COLO668 (cell line): ENCODE measurements around the gene MRPS12.
A peak's percentile ranks its signal among the peaks of the same experiment; 100 is the strongest.
"Not testable (repeated sequence)": the region's sequence is repeated elsewhere in the genome, so short reads cannot be mapped to it uniquely, and the experiment has no call there.

Experiments used
- DNase-seq: peaks from one replicate; lab custom pipeline; 2025; ENCODE audit not compliant: unreplicated experiment; lab: John Stamatoyannopoulos, UW

MRPS12 gene

DNA sequence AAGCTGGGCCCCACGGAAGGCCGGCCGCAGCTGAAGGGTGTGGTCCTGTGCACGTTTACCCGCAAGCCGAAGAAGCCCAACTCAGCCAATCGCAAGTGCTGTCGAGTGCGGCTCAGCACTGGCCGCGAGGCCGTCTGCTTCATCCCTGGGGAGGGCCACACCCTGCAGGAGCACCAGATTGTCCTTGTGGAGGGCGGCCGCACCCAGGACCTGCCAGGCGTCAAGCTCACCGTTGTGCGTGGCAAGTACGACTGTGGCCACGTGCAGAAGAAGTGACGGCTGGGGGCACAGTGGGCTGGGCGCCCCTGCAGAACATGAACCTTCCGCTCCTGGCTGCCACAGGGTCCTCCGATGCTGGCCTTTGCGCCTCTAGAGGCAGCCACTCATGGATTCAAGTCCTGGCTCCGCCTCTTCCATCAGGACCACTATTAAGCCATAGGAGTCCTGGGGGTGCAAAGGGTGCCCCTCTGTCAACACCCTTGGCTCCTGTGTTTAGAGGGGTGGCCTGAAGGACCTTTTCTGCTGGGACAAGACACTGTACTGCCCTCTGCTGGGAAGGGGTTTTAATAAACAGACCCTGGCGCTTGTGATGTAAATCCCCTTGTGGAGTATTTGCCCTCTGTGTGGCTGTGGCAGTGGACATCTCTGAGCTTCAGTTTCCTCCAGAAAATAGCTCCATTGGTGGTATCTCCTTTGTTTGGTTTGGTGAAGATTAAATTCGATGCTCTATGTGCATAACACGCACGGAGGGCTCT is 1.9 kb downstream of the MRPS12 start:
- DNase-seq = no peak

DNA sequence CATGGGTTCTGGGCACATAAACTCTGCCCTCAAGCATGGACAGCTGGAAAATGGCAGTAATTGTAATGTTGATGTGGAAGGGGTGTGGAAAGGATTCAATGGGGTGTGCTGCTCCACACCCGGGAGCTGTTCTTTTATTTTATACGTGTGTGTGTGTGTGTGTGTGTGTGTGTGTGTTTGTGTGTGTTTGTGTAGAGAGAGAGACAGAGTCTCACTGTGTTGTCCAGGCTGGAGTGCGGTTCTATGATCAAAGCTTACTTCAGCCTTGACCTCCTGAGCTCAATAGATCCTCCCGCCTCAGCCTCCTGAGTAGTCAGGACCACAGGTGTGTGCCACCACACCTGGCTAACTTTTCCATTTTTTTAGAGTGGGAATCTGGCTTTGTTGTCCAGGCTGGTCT is 2.8 kb downstream of the MRPS12 start:
- no peak for DNase-seq

DNA sequence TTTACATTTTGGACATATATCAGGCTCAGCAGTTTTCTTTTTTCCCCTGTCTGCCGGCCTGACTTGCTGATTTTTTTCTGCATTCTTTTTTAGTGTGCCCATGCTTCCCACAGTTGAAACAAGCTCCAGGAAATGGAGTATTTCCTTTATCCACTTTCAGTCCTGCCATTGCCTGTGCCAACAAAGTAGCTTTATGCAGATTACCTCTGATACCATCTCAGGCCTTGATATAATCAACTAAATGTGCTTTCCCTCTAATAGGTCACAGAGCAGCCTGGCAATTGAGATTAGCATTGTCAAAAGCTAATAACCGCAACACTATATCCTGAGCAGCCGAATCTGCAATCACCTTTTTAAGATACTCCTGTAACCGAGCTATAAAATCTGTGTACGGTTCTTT is 9.2 kb downstream of the MRPS12 start:
- no peak for DNase-seq

DNA sequence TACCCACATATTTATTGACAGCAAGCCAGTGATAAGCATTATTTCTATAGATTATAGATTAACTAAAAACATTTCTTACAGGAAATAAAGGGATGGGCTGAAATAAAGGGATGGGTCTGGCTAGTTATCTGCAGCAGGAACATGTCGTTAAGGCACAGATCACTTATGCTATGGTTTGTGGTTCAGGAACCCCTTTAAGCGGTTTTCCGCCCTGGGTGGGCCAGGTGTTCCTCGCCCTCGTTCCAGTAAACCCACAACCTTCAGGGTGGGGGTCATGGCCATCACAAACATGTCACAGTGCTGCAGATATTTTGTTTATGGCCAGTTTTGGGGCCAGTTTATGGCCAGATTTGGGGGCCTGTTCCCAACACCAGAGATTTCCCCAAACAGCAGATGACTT is 10.7 kb downstream of the MRPS12 start:
- not testable (repeated sequence) for DNase-seq

DNA sequence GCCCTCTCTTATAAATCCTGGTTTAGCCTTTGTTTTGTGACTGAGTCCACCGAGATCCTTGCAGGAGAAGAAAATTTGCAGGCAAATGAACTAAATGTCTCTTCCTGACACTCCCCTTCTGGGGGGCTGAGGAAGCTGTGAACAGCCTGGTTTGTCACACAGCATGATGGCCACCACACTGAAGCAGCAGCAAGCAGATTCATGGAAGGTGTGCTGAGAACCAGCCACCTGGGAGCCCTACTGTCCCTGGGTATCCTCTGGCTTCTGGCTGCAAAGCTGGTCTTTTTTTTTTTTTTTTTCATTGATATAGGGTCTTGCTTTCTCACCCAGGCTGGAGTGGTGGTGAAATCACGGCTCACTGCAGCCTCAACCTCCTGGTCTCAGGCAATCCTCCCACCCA is 11.2 kb downstream of the MRPS12 start:
- DNase-seq = no peak

DNA sequence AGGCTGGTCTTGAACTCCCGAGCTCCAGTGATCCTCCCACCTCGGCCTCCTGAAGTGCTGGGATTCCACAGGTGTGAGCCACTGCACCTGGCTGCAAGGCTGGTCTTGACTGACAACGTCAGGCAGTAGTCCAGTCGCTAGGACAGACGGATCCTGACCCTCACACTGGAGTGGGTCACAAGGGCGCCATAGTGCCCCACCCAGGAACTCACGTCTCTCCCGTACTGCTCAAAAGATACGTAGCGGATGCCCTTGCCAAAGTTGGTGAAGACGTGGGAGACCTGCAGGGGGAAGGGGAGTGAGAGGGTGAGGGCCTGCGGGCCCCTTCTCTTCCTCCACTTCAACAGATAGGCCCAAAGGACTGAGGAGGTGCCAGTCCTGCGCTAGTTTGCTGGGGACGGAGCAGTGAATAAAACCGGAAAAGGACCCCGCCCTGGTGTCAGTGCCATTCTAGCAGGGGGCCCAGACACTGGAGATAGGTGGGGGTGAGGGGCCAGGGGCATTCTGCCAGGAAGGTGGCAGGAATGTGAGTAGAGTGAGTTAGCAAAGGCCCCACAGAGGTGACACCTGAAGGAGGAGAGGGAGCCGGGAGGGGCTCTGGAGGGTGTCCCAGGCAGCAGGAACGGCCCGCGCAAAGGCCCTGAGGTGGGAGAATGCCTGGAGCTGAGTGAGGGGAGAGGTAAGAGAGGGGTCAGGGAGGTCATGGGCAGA is 11.9 kb downstream of the MRPS12 start:
- DNase-seq = no peak

DNA sequence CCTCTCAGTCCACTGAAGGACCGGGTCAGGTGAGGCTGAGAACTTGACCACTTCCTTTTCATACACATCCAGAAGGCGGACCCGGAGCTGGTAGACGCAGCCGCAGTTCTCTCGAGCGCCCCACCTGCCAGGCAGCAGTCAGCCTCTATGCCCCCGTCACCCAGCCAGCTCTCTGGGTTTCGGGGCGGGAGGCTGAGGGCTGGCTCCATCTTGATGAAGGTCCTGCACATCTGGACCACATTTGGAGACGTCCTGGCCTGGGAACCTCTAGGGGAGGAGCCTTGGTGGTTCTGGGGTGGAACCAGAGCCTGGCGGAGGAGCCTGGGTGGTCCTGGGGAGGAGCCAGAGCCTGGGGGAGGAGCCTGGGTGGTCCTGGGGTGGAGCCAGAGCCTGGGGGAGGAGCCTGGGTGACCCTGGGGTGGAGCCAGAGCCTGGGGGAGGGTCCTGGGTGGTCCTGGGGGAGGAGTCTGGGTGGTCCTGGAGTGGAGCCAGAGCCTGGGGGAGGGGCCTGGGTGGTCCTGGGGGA is 14.3 kb downstream of the MRPS12 start:
- DNase-seq = peak; percentile 19

DNA sequence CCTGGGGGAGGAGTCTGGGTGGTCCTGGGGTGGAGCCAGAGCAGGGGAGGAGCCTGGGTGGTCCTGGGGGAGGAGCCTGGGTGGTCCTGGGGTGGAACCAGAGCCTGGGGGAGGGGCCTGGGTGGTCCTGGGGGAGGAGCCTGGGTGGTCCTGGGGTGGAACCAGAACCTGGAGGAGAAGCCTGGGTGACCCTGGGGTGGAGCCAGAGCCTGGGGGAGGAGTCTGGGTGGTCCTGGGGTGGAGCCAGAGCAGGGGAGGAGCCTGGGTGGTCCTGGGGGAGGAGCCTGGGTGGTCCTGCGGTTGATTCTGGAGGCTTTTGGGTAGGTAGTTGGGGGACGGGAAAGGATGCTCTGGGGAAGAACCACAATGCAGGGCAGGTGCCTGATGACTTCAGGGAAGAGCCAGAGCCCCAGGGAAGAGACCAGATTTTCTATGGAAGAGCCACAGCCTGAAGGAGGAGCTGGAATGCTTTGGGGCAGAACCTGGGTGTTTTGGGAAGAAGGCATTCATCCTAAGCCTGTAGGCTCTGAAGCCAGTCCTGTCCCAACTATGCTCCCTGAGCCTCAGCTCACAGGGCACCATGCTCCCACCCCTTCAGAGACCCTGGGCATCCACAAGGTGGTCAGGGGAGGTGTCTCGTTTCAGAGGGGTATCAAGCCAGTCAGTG is 15.0 kb downstream of the MRPS12 start:
- DNase-seq = no peak

DNA sequence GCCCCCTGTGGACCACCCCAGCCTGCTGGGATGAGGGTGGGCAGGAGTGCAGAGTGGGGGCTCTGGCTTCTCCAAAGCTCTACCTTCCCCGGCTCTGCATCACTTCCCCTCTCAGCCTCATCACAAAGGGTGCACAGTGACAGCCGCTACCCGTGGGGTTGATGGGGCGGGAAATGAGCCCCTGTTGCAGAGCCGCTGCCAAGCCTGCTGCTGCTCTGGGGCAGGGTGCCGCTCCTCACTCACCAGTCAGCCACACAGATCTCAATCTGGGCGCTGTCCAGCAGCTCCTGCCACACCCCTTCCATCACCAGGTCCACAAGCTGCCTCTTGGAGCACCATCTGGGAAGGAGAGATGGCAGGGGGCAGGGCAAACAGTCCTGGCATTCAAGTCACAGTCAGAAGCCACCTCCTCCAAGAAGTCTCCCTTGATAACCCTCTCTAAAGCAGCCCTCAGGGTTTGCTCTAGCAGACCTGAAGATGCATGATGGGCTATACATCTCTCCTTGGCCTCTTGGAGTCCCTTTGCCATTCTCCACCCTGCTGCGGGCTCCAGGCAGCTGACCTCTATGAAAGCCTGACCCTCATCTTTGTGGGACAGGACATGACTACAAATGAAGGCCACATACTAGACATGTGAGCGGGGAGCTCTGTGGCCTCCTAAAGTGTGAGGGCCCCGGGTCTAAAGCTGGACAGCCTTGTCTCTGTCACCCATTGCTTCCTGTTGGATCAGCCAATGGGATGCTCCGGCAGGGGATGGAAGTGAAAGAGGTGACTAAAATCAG is 15.7 kb downstream of the MRPS12 start:
- DNase-seq = no peak

DNA sequence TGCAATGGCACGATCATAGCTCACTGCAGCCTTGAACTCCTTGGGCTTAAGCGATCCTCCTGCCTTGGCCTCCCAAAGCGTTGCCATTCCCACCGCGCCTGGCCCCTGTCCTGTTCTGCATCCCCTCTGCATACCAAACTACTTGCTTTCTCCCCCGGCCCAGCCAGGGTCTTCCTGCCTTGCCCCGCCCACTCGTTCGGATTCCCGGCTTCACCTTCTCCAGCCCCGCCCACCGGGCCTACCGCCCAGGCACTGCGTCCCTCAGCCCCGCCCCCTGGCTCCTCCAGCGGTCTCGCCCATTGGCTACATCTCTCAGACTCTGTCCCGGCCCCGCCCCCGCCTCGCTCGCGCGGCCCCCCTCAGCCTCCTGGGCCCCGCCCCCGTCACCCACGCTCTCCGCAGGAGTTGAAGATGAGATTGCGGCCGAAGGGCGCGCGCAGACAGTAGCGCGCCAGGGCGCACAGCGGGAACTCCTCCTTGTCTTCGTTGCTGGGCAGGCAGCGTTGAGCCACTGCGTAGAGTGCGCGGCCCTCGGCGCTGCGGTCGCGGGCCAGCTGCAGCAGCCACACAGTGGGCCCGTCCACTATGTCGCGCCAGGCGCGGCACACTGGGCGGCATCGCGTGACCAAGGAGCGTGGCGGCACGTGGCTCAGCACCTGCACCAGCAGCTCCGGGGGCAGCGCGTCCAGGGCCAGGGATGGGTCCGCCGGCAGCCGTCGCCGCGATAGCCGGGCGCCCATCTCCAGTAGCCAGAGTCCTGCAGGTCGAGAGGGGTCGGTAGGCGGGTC is 19.0 kb downstream of the MRPS12 start:
- peak; percentile 48 for DNase-seq

DNA sequence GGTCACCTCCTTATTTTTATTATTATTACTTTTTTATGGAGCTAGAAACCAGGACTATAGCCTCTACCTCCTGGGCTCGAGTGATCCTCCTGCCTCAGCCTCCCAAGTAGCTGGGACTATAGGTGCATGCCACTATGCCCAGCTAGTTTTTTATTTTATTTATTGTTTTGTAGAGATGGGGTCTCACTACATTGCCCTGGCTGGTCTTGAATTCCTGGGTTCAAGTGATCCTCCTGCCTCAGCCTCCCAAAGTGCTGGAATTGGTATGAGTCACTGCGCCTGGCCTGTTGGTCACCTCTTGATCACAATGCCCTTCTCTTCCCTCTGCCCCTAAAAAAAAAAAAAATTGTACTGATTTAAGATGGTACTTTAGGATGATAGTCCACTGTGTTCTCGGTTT is 20.4 kb downstream of the MRPS12 start:
- no peak for DNase-seq

DNA sequence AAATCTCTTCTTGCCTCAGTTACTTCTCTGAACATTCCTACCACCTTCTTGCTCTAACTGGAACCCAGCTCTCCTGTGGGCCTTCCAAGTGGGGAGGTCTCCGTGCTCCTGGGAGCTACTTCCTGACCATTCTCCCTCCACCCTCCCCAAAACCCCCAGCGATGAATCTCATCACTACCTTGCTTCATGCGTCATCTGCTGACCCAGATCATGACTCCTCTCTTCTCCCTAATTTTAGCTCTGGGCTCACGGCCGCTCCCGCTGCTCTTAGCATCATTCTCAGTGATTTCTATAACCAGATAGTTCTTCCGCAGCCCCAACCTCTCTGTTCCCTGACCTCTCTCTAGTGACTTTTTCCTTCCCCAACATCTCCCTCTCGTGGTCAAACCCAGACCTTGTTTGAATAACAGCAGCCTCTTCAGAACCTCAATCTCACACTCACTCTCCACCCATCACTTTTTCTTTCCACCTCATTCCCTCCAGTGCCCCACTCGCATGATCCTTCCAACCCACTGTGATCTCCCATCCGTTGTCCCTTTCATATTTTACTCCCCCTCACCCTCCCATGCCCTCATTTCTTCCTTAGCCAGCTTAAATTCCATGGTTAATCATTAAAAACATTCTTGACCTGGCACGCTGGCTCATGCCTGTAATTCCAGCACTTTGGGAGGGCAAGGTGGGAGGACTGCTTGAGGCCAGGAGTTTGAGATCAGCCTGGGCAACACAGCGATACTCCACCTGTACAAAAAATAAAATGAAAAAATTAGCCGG is 21.8 kb downstream of the MRPS12 start:
- DNase-seq = peak; percentile 23

DNA sequence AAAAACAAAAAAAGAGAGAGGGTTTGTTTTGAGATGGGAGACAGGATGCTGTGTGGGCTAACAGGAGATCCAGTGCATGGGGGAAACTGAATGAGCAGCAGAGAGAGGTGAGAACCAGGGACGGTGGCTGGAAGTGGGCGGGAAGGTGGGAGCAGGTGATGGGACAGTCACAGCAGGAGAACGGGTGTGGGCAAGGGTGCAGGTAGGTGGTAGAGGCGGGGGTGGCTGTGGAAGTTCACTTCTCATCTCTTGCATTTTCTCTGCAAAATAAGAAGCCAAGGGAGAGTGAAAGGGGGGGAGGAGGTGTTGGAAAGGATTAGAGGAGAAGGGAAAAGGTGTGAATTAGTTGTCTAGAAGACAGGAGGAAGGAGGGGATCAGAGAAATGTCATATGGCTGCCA is 22.9 kb downstream of the MRPS12 start:
- no peak for DNase-seq

DNA sequence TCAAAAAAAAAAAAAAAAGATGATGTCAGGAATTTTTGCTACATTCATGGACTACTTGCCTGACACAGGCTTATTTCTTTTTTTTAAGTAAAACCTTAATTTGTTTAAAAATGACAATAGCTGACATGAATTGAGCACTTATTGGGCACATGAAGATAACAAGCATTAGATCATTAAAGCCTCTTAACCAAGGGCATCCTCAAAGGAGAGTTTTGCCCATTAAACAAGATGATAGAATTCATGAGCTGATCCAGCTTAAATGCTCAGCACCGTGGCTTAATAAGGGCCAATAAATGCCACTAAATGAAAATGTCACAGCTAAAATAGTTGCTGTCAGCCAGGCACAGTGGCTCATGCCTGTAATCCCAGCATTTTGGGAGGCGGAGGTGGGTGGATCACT is 25.5 kb downstream of the MRPS12 start:
- no peak for DNase-seq

DNA sequence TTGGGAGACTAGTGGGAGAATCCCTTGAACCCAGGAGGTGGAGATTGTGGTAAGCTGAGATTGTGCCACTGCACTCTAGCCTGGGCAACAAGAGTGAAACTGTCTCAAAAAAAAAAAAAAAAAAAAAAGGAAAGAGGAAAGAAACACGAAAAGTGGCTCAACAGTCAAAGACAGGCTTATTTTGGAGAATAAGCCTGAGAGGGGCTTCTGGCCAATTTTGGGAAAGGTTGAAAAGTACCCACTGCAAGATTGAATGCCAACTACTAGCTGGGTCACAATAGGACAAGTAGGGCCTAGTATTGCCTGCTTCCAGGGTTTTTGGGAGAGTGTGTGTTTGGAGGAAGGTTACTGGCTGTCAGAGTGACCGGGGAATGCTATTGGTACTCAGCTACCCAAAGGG is 27.6 kb downstream of the MRPS12 start:
- DNase-seq = no peak

DNA sequence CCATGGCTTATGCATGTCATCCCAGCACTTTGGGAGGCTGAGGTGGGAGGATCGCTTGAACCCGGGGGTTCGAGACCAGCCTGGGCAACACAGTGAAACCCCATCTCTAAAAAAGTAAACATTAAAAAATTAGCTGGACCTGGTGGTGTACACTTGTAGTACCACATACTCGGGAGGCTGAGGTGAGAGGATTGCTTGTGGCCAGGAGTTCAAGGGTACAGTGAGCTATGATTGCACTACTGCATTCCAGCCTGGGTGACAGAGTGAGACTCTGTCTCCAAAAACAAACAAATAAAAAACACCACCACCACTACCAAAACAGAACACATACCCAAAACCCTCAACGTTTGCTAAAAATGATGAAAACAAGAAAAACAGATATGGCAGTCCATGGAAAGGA is 28.9 kb downstream of the MRPS12 start:
- no peak for DNase-seq

DNA sequence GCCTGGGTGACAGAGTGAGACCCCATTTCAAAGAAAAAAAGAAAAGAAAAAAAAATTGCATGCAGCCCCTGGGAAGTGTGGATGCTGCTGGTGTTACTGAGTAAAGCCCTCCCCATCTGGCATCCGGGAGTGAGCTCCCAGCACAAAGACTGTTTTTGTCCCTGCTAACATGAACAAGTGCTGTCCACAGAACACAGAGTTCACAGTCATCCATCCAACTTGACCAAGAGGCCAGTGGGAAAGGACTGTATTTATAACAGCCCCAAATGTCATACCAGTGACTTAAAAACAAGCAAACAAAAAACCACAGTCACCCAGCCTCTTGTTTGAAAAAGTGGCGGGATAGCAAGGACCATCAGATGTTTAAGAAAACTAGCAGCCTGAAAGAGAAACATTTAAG is 34.0 kb downstream of the MRPS12 start:
- DNase-seq = no peak

DNA sequence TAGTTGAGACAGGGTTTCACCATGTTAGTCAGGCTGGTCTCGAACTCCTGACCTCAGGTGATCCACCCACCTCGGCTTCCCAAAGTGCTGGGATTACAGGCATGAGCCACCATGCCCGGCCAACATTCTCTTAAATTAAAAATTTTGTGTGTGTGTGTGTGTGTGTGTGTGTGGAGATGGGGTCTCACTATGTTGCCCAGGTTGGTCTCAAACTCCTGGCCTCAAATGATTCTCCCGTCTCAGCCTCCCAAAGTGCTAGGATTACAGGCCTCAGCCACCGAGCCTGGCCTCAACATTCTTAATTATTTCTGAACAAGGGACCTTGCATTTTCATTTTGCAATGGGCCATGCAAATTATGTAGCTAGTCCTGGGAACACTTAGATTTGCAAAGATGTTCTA is 35.4 kb downstream of the MRPS12 start:
- not testable (repeated sequence) for DNase-seq

DNA sequence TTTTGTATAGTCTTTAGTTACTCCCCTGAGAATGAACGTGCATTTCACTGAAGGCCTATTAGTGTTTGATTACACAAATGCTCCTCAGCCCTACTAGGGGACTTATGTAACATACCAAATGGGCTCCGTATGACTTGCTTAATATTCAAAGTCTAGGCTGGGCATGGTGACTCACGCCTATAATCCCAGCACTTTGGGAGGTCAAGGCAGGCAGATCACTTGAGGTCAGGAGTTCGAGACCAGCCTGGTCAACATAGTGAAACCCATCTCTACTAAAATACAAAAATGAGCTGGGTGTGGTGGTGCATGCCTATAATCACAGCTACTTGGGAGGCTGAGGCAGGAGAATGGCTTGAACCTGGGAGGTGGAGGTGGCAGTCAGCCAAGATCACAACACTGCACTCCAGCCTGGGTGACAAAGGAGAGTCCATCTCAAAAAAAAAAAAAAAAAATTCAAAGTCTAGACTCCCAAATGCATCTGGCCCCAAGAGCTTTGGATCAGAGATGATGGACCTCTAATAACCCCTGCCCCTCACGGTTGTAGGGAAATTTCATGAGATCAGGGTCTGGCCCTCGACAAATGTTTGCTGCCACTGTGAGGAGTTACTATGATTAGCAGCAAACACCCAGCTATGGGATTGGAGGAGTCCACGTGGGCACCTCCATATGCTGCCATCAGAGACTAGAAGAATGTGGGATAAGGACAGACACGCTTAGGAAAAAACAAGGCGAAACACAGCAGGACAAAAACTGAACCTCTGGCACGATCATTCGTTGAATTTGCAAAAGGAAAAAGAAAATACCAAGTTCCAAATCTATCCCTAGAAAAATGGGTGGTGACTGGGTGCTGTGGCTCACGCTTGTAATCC is 40.2 kb downstream of the MRPS12 start:
- DNase-seq = no peak
